AG09309 (cell line): ENCODE measurements around the gene GREB1.

ENCODE experiments used
- DNase-seq: peaks from one replicate; pipeline ENCODE4 v3.0.0-alpha.2; 2010; ENCODE audit warnings: low read depth
- H3K4me3 ChIP-seq: 2 replicates; pipeline ENCODE4 v1.5.1; 2011; ENCODE audit warnings: mild to moderate bottlenecking, low read depth, low read length, moderate library complexity; ENCODE audit not compliant: control insufficient read depth
- TF ChIP-seq, protein P1 (sequence below): IDR thresholded peaks from 2 replicates; pipeline ENCODE4 v1.5.1; 2011; ENCODE audit warnings: mild to moderate bottlenecking, low read depth, low read length, inconsistent platforms; ENCODE audit not compliant: insufficient read depth, control insufficient read depth; ENCODE audit errors: missing control alignments

The GREB1 gene

DNA sequence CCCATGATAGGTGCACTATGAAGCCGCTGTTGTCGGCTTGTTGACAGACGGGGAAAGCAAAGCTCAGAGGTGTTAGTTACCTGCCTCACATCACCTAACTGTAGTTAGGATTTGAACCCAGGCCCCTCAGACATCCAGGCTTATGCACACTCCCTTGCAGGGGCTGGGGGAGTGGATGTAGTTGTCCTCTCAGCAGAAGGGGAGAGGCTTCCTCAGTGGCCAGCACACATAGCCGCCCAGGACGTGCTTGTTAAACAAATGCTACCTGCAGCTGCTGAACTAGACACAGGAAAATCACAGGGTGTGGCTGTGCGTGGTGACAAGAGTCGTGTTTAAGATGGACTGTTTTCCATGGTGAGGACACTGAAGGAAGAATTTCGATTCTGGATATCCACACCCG lies 39.2 kb downstream of the GREB1 start:
- no peak for DNase-seq
- H3K4me3 ChIP-seq: no peak overlapping the region
- TF ChIP-seq, protein P1, sequence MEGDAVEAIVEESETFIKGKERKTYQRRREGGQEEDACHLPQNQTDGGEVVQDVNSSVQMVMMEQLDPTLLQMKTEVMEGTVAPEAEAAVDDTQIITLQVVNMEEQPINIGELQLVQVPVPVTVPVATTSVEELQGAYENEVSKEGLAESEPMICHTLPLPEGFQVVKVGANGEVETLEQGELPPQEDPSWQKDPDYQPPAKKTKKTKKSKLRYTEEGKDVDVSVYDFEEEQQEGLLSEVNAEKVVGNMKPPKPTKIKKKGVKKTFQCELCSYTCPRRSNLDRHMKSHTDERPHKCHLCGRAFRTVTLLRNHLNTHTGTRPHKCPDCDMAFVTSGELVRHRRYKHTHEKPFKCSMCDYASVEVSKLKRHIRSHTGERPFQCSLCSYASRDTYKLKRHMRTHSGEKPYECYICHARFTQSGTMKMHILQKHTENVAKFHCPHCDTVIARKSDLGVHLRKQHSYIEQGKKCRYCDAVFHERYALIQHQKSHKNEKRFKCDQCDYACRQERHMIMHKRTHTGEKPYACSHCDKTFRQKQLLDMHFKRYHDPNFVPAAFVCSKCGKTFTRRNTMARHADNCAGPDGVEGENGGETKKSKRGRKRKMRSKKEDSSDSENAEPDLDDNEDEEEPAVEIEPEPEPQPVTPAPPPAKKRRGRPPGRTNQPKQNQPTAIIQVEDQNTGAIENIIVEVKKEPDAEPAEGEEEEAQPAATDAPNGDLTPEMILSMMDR: no peak

DNA sequence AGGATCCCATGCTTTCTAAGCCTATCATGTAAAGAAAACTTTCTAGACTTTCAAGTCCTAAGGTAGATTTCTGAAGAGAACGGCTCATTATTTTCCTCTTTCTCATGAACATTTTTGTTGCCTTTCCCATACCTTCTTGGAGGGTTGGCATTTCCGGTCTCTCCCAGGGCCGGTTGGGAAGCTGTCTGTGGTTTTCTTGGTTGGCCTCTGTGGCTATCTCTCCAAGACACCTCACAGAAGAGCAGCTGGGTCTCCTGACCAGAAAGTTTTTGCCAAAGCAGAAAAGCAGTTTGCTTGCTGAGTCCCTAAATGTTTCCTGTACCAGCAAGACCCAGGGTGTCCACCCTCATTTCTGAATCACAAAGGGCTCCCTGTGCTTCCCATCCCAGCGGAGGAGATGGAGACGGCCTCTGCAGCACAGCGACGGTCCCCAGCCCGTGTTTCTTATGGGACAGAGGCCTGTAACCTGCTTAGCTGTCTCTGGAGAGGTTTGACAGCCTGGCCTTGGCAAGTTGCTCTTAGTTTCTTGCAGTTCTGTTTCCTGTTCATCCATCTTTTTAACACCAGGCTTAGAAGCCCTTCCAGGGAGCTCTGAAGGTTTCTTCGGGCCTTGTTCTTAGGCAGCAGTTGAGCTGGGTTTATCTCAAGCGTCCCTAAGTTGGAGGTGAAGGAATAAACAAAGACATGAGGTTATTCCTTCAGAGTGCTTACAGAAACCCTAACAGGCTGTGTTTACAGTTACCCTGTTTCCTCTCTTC lies 39.8 kb downstream of the GREB1 start:
- peak; percentile 18 for DNase-seq
- H3K4me3 ChIP-seq: no peak overlapping the region
- TF ChIP-seq, protein P1: no peak

DNA sequence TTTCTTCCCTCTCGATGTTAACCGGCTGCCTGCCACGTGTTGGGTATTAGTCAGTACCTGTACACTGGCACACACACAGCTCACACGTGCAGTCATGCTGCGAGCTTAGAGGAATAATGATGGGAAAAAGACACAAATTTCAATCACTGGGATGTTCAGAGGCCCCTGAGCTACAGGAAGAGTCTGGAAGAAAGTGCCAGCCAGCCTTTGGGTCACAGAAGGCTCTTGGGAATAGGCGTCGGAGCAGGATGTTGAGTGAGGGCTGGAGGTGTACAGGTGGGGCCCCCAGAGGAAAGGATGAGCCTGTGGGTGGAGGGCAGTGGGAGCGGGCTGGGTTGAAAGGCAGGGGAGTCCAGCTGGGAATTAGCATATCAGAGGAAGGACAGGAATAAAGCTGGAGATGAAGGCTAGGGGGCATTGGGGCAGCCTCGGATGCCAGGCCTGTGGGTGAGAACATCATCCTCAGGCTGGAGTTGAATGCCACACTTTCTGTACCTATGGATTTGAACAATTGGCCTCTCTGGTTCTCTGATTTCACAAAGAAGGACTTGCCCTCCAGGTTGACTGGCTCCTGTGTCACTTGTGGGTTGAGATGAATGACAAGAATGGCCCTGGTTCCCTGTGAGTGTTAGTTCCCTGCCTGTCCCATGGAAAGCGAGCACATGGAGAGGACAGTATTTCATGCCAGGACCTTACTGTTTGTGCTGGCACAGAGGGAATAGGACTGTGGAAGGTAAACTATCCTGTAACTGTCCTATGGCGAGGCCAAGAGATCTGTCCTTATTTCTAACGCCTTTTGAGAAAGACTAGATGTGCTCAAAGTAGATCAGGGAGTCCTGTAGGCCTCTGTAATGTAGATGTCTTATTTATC lies 40.6 kb downstream of the GREB1 start:
- no peak overlapping the region for H3K4me3 ChIP-seq
- TF ChIP-seq, protein P1: no peak
- no peak for DNase-seq

DNA sequence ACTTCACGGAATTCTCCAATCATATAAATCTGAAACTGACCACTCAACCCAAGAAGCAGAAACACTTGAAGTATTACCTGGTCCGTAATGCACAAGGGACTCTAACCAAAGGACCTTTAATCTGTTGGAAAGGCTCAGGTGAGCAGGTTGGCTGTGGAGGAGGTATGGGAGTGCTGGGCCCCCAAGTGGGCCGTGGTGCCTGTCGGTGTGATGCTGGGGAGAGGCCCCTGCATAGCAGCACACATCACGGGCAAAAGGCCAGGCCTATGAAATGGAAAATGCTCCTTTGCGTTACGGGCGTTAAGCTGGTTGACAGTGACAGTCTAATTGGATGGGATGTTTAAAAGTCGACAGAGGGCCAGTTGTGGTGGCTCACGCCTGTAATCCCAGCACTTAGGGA lies 42.6 kb downstream of the GREB1 start:
- TF ChIP-seq, protein P1: no peak
- H3K4me3 ChIP-seq: no peak overlapping the region
- DNase-seq: no peak

DNA sequence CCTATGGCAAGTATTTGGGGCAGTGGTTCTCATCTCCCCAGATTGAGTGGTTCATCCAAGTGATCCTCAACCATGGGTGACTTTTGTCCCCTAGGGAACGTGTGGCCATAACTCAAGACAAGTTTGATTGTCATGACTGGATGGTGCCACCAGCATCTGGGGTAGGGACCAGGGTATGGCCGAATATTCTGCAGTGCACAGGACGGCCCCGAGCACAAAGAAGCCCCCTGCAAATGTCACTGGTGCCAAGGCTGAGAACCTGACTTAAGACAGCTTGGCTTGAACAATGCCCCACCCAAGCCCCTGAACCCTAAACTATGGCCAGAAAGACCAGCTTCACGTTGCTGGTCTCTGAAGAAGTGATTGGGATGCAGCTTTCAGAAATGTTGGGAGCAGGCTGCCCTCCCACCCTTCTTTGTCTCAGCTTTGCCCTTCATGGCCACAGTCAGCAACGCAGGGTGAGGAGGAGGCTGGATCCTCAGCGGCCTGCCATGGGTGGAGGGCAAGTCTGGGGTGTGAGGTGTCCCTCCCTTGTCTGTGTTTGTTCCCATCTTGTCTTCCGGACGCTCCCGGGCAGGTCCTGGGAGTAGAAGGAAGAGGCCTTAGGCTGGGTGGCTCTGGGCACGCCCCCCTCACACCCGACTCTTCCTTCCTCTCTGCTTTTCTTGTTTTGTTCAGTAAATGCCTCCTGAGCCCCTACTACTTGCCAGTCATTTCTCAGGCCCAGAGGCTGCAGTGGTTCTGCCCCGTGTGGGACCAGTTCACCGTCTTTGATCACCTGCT lies 43.4 kb downstream of the GREB1 start:
- no peak overlapping the region for H3K4me3 ChIP-seq
- DNase-seq: no peak
- TF ChIP-seq, protein P1: no peak
